Testis (tissue), 2 donors: ENCODE data around the gene SEMA4D.

Source experiments
- CTCF ChIP-seq, 3 experiments: fragments of 450-650 bp in 2 of 3; fragments of 200-600 bp in 1 of 3; sonication (generic) in 1 of 3; IDR thresholded peaks; one replicate each; pipeline ENCODE4 v1.5.1; 2016 to 2019; ENCODE audit warnings: antibody characterized with exemption in 3 of 3, mild to moderate bottlenecking in 2 of 3, moderate library complexity in 1 of 3
- POLR2A ChIP-seq: fragments of 450-650 bp; IDR thresholded peaks from one replicate; pipeline ENCODE4 v1.6.1; 2017; ENCODE audit warnings: antibody characterized with exemption, mild to moderate bottlenecking, moderate library complexity

GRCh38 chr9:89380437-89381307, 117.2 kb downstream of the SEMA4D start:
- no peak for TF ChIP-seq CTCF (IDR thresholded peaks at IDR 0.05)
- no peak for TF ChIP-seq POLR2A
